CD4-positive, alpha-beta T cell (primary cell): ENCODE measurements around the gene DUS4L. TPM values are rescaled to one million over a fixed set of nuclear protein-coding genes. Genes with fewer than 3 reads are reported as not detected.
A peak's percentile ranks its signal among the peaks of the same experiment; 100 is the strongest.

Experiments
- ATAC-seq: fragments of 200-7000 bp; cut with Tn5 transposase; one replicate; pipeline ENCODE4 v1.10.0; 2022; ENCODE audit warnings: mild to moderate bottlenecking; ENCODE audit not compliant: poor library complexity
- CTCF ChIA-PET: fragments of 350-600 bp; sonication (Branson Sonifier 250); formaldehyde crosslinking; loops from one replicate; lab custom pipeline; 2021; ENCODE audit warnings: antibody characterized with exemption, inconsistent platforms; lab: Charles Lee
- POLR2A ChIA-PET: fragments of 350-600 bp; sonication (Branson Sonifier 250); formaldehyde crosslinking; loops from one replicate; lab custom pipeline; 2021; ENCODE audit warnings: antibody characterized with exemption, inconsistent platforms; lab: Charles Lee
- DNase-seq, 14 experiments: peaks; one replicate each; pipeline ENCODE4 v3.0.0-alpha.2; 2013 to 2020; ENCODE audit warnings: mixed read lengths in 2 of 14
- H3K27ac ChIP-seq, 2 donors: one replicate each; pipeline versions ENCODE4 v1.5.1 to v1.7.0; 2013; ENCODE audit warnings: low read length in 2 of 2, low read depth in 1 of 2, mild to moderate bottlenecking in 1 of 2
- H3K27me3 ChIP-seq, 2 experiments: 1 replicate in 1 of 2; 2 replicates in 1 of 2; pipeline versions ENCODE4 v1.6.1 to v1.7.0; 2013; ENCODE audit warnings: low read length in 2 of 2, control low read depth in 1 of 2, mild to moderate bottlenecking in 1 of 2, moderate library complexity in 1 of 2; ENCODE audit not compliant: insufficient read depth in 2 of 2, control insufficient read depth in 1 of 2
- H3K36me3 ChIP-seq: one replicate; pipeline ENCODE4 v1.6.1; 2013; ENCODE audit warnings: low read length, control low read depth; ENCODE audit not compliant: insufficient read depth
- H3K4me1 ChIP-seq: one replicate; pipeline ENCODE4 v1.6.1; 2013; ENCODE audit warnings: low read length, control low read depth; ENCODE audit not compliant: insufficient read depth
- H3K4me3 ChIP-seq: one replicate; pipeline ENCODE4 v1.5.1; 2013; ENCODE audit warnings: mild to moderate bottlenecking, low read length, moderate library complexity
- H3K9me3 ChIP-seq, 2 experiments: 1 replicate in 1 of 2; 2 replicates in 1 of 2; pipeline versions ENCODE4 v1.6.1 to v1.7.0; 2013; ENCODE audit warnings: low read length in 2 of 2, mild to moderate bottlenecking in 2 of 2, control low read depth in 1 of 2, moderate library complexity in 1 of 2; ENCODE audit not compliant: control insufficient read depth in 1 of 2, insufficient read depth in 1 of 2
- H3K27ac Mint-ChIP-seq: one replicate; pipeline ENCODE4 v1.8.0; 2020; ENCODE audit warnings: mixed read lengths
- H3K27me3 Mint-ChIP-seq: one replicate; pipeline ENCODE4 v1.8.0; 2021; ENCODE audit warnings: mixed read lengths
- H3K36me3 Mint-ChIP-seq: one replicate; pipeline ENCODE4 v1.8.0; 2021; ENCODE audit warnings: low read depth, mixed read lengths
- H3K4me1 Mint-ChIP-seq: one replicate; pipeline ENCODE4 v1.8.0; 2021; ENCODE audit warnings: low read depth, mixed read lengths
- H3K4me3 Mint-ChIP-seq: one replicate; pipeline ENCODE4 v1.8.0; 2020; ENCODE audit warnings: mild to moderate bottlenecking, mixed read lengths
- H3K9me3 Mint-ChIP-seq: one replicate; pipeline ENCODE4 v1.8.0; 2020; ENCODE audit warnings: mixed read lengths
- intact Hi-C, 2 experiments: fragments of 100-400 bp; cut with DNase I in 1 of 2; cut with micrococcal nuclease in 1 of 2; formaldehyde crosslinking; loops; one replicate each; pipeline versions ENCODE4 v1.15.1 to v1.9.0; 2023 to 2025; cut with DNase I, micrococcal nuclease
- total RNA-seq, 174 experiments: library from RNA in 2 of 174; stranded (reverse) in 2 of 174; gene quantifications; one replicate each; pipeline ENCODE4 v1.2.3 and lab custom pipeline; 2021 to 2026
- TF ChIP-seq, protein P1 (sequence below): fragments of 200-600 bp; IDR thresholded peaks from one replicate; pipeline ENCODE4 v1.8.0; 2022; ENCODE audit warnings: antibody characterized with exemption, mild to moderate bottlenecking

The DUS4L gene
- total RNA-seq, 2 experiments from 2014 or later, result 14.3 to 14.4 TPM

DNA sequence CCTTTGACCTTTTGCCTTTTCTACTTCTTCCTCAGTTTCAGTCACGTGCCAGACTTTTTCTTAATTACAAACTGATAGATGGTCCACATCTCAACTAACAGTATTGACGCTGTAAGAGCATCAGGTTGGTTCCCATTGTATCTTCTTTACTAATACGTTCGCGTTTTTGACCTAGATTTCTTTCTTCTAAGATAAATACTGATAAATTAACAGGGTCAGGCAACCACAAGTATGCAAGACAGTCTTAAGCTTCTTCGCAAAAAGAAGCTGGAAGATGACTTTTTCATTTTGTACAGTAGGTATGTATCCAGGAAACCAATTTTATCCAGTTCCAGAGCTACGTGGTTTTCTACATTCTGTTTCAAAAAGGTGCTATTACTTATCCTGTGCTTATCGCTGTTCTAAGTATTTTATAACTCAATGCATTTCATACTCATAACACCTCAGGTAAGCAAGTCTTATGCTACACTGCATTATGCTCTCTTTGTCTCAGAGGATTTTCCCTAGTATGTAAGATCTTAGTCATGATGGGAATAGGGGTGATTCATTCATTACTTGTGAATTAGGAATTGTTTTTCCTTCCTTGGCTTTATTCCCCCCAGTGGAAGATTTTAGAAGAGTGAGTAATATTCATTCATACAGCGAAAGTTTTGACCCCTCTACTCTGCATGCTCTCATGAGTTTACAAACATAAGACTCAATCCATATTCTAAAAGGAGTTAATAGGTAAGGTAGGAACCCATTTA lies 955 bp downstream of the DUS4L start:
- no peaks in the 10 kb centered on the region for H3K36me3 ChIP-seq
- no peaks in the 10 kb centered on the region for H3K27me3 Mint-ChIP-seq
- intact Hi-C loops, result loop anchor here (2.0 to 10.0 kb wide), 8 partner anchors 16 to 1280 kb away; partner anchors contain the start of genes BCAP29 (in 1 of the 2), CBLL1 (in 1 of the 2), CCDC71L (in 1 of the 2) and DLD (in 1 of the 2)
- DNase-seq (no peak), ATAC-seq (no peak)
- H3K4me3 Mint-ChIP-seq, result peak overlapping the region; percentile 93
- H3K36me3 Mint-ChIP-seq, result peaks cover 39% of the 10 kb centered on the region
- ChIA-PET POLR2A (interaction anchor here (0.8 to 2.5 kb wide), 14 partner anchors 11 to 700 kb away, joined by 3 to 26 read pairs (median 5); partner anchors contain the start of genes BCAP29, CBLL1, HBP1 and PIK3CG), CTCF (interaction anchor here (0.8 to 1.9 kb wide), 3 partner anchors 13 to 179 kb away, joined by 3 to 5 read pairs (median 4); no protein-coding TSS in a partner anchor)
- H3K9me3 ChIP-seq, result no peaks in the 10 kb centered on the region
- peaks cover 31% of the 10 kb centered on the region for H3K4me1 ChIP-seq
- H3K27ac ChIP-seq, result peak overlapping the region; percentile 87 to 90
- no peaks in the 10 kb centered on the region for H3K27me3 ChIP-seq
- H3K4me3 ChIP-seq, result peak overlapping the region; percentile 83
- no peaks in the 10 kb centered on the region for H3K9me3 Mint-ChIP-seq
- peak overlapping the region; percentile 94 for H3K27ac Mint-ChIP-seq
- H3K4me1 Mint-ChIP-seq, result peaks cover 62% of the 10 kb centered on the region
- TF ChIP-seq, protein P1, sequence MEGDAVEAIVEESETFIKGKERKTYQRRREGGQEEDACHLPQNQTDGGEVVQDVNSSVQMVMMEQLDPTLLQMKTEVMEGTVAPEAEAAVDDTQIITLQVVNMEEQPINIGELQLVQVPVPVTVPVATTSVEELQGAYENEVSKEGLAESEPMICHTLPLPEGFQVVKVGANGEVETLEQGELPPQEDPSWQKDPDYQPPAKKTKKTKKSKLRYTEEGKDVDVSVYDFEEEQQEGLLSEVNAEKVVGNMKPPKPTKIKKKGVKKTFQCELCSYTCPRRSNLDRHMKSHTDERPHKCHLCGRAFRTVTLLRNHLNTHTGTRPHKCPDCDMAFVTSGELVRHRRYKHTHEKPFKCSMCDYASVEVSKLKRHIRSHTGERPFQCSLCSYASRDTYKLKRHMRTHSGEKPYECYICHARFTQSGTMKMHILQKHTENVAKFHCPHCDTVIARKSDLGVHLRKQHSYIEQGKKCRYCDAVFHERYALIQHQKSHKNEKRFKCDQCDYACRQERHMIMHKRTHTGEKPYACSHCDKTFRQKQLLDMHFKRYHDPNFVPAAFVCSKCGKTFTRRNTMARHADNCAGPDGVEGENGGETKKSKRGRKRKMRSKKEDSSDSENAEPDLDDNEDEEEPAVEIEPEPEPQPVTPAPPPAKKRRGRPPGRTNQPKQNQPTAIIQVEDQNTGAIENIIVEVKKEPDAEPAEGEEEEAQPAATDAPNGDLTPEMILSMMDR, result no peak

DNA sequence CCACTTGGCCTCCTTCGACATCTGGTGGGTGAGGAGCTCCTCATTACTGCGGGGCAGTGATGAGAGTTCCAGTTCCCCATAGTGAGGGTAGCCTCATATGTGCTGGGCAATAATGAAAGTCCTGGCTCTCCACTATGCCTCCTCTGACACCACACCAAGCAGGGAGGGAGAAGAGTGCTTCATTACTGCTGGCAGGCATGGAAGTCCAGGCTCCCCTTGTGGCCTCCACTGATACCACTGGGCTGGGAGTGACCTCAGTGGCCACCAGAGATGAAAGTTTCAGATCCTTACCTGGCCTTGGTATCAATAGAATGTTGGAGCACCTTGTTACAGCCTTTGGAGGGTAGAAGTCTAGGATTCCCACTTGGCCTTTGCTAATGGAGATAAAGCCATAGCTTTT lies 6.5 kb downstream of the DUS4L start:
- Histone ChIP-seq H3K36me3 (peaks cover 23% of the 10 kb centered on the region), H3K4me1 (no peaks in the 10 kb centered on the region), H3K9me3 (no peaks in the 10 kb centered on the region), H3K27me3 (no peaks in the 10 kb centered on the region), H3K27ac (no peak overlapping the region), H3K4me3 (no peak overlapping the region)
- H3K4me3 Mint-ChIP-seq, result no peak overlapping the region
- DNase-seq (no peak), ATAC-seq (no peak)
- H3K4me1 Mint-ChIP-seq, result peaks cover 12% of the 10 kb centered on the region
- ChIA-PET CTCF (no interaction called here), POLR2A (no interaction called here)
- H3K36me3 Mint-ChIP-seq, result peaks cover 58% of the 10 kb centered on the region
- no peak overlapping the region for H3K27ac Mint-ChIP-seq
- no peaks in the 10 kb centered on the region for H3K27me3 Mint-ChIP-seq
- TF ChIP-seq, protein P1, result no peak
- no peaks in the 10 kb centered on the region for H3K9me3 Mint-ChIP-seq
- intact Hi-C loops, result no loop called here

- Histone ChIP-seq H3K27me3 (no peaks in the 10 kb centered on the region), H3K9me3 (no peaks in the 10 kb centered on the region), H3K4me3 (no peak overlapping the region), H3K36me3 (peaks cover 23% of the 10 kb centered on the region), H3K27ac (no peak overlapping the region), H3K4me1 (no peaks in the 10 kb centered on the region)
- ChIA-PET POLR2A (no interaction called here), CTCF (no interaction called here)
- DNase-seq, result no peak
- Mint-ChIP-seq H3K4me3 (no peak overlapping the region), H3K27me3 (no peaks in the 10 kb centered on the region), H3K36me3 (peaks cover 57% of the 10 kb centered on the region), H3K4me1 (no peaks in the 10 kb centered on the region), H3K9me3 (no peaks in the 10 kb centered on the region), H3K27ac (no peak overlapping the region)
- intact Hi-C loops, result no loop called here
- TF ChIP-seq, protein P1, result no peak
- no peak for ATAC-seq
These were observed 9.8 kb downstream of the DUS4L start for GRCh38 chr7:107573537-107573936.
